ENCODE results near the gene CDC42BPA.

DNA sequence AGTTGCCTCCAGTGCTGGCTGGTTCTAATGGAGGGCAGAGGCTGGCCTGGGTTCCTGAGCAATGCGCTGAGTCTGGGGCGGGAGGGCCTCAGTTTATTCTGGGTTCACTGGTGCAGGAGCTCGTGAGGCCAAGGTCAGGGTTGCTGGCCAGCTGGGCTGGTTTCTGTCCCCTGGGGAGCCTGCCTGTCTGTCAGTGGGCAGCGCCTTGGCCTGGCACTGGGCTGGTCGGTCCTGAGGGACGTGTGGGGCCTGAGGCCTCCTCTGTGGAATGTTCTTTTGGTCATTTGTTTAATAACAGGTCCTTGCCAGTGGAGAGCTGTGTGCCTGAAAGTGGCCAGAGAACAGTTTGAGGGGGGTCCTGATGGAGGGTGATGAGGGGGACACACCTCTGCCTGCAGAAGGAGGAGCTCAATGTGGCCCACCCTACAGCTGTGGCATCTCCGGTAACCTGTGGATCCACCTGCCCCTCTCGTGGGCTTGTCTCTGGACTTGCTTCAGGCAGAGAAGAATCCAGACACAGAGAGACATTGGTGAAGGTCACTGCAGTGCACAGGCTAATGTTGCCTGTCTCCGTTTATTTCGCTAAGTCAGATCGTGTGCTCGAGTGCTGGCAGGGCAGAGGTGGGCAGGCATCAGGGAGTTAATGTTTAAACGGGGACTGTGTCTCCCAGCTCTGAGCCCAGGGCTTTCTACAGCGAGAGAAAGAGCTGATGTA lies 343.6 kb downstream of the CDC42BPA start:
- TF ChIP-seq, protein P1, sequence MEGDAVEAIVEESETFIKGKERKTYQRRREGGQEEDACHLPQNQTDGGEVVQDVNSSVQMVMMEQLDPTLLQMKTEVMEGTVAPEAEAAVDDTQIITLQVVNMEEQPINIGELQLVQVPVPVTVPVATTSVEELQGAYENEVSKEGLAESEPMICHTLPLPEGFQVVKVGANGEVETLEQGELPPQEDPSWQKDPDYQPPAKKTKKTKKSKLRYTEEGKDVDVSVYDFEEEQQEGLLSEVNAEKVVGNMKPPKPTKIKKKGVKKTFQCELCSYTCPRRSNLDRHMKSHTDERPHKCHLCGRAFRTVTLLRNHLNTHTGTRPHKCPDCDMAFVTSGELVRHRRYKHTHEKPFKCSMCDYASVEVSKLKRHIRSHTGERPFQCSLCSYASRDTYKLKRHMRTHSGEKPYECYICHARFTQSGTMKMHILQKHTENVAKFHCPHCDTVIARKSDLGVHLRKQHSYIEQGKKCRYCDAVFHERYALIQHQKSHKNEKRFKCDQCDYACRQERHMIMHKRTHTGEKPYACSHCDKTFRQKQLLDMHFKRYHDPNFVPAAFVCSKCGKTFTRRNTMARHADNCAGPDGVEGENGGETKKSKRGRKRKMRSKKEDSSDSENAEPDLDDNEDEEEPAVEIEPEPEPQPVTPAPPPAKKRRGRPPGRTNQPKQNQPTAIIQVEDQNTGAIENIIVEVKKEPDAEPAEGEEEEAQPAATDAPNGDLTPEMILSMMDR (conservative IDR thresholded peaks at IDR 0.05 in 1 of 2, IDR thresholded peaks at IDR 0.05 in 1 of 2; ENCODE audit: low read depth in 1 of 2, low read length in 2 of 2) = no peak
- no peak for TF ChIP-seq EZH2 (IDR thresholded peaks at IDR 0.05; ENCODE audit: low read length, missing control alignments)
